HFFc6 (cell line): Measurements from ENCODE around the gene LAS1L. TPM values are rescaled to one million over a fixed set of nuclear protein-coding genes. Genes with fewer than 3 reads are reported as not detected.

ENCODE experiments used
- DNase-seq: peaks from one replicate; pipeline ENCODE4 v3.0.0-alpha.2; 2018
- H3K27ac Mint-ChIP-seq: 2 replicates; pipeline ENCODE4 v1.8.0; 2020; ENCODE audit warnings: mild to moderate bottlenecking, mixed read lengths
- H3K27me3 Mint-ChIP-seq: 2 replicates; pipeline ENCODE4 v1.8.0; 2021; ENCODE audit warnings: mild to moderate bottlenecking, moderate library complexity, mixed read lengths; ENCODE audit not compliant: insufficient read depth
- H3K36me3 Mint-ChIP-seq: 2 replicates; pipeline ENCODE4 v1.8.0; 2021; ENCODE audit warnings: low read depth, mixed read lengths
- H3K4me1 Mint-ChIP-seq: 2 replicates; pipeline ENCODE4 v1.8.0; 2020; ENCODE audit warnings: low read depth, mixed read lengths
- H3K4me3 Mint-ChIP-seq: 2 replicates; pipeline ENCODE4 v1.8.0; 2020; ENCODE audit warnings: mild to moderate bottlenecking, moderate library complexity, mixed read lengths
- H3K9me3 Mint-ChIP-seq: 2 replicates; pipeline ENCODE4 v1.8.0; 2020; ENCODE audit warnings: mild to moderate bottlenecking, mixed read lengths
- CTCF ChIP-seq: fragments of 200-600 bp; sonication (generic); IDR thresholded peaks from 2 replicates; pipeline ENCODE4 v1.5.0; 2021; ENCODE audit warnings: antibody characterized with exemption, mild to moderate bottlenecking
- total RNA-seq, 6 experiments: library from RNA; stranded (reverse); fragmentation: NEBNext Ultra II Directional; extraction: Animal tissue kit (Norgen Biotek cat#: 25700); gene quantifications; 2 replicates in 1 of 6; 3 replicates in 5 of 6; pipeline ENCODE4 v1.2.3, GENCODE V29; 2021

Gene LAS1L
- total RNA-seq, 6 experiments from 2014 or later = 29.2 to 33.0 (median 31.9) TPM

- Mint-ChIP-seq H3K4me3 (no peak overlapping the region), H3K27me3 (peaks cover 2% of the 10 kb centered on the region; the same call in 1 of the 2 replicates), H3K27ac (no peak overlapping the region), H3K36me3 (peaks cover 10% of the 10 kb centered on the region), H3K9me3 (no peaks in the 10 kb centered on the region), H3K4me1 (peaks cover 3% of the 10 kb centered on the region; the same call in 1 of the 2 replicates)
- no peak for TF ChIP-seq CTCF
- no peak for DNase-seq
Measured at GRCh38 chrX:65516756-65517155, 17.8 kb downstream of the LAS1L start.

- no peaks in the 10 kb centered on the region for H3K4me1 Mint-ChIP-seq
- H3K27me3 Mint-ChIP-seq = no peaks in the 10 kb centered on the region
- no peaks in the 10 kb centered on the region for H3K9me3 Mint-ChIP-seq
- DNase-seq = no peak
- no peak overlapping the region for H3K4me3 Mint-ChIP-seq
- no peak for TF ChIP-seq CTCF
- no peak overlapping the region for H3K27ac Mint-ChIP-seq
- H3K36me3 Mint-ChIP-seq = no peaks in the 10 kb centered on the region
Measured at GRCh38 chrX:65513610-65514009, 21.0 kb downstream of the LAS1L start.

- no peaks in the 10 kb centered on the region for H3K9me3 Mint-ChIP-seq
- H3K27ac Mint-ChIP-seq = no peak overlapping the region
- H3K4me3 Mint-ChIP-seq = no peak overlapping the region
- H3K36me3 Mint-ChIP-seq = no peaks in the 10 kb centered on the region
- DNase-seq = no peak
- no peaks in the 10 kb centered on the region; the same call in 1 of the 2 replicates for H3K27me3 Mint-ChIP-seq
- H3K4me1 Mint-ChIP-seq = no peaks in the 10 kb centered on the region
- TF ChIP-seq CTCF = no peak
Measured at GRCh38 chrX:65509400-65509799, 25.2 kb downstream of the LAS1L start.

- no peak for TF ChIP-seq CTCF
- Mint-ChIP-seq H3K4me3 (no peak overlapping the region), H3K36me3 (no peaks in the 10 kb centered on the region), H3K27ac (no peak overlapping the region), H3K9me3 (no peaks in the 10 kb centered on the region), H3K4me1 (no peaks in the 10 kb centered on the region), H3K27me3 (no peaks in the 10 kb centered on the region; the same call in 1 of the 2 replicates)
- DNase-seq = no peak
Measured at GRCh38 chrX:65508851-65509250, 25.7 kb downstream of the LAS1L start.

GRCh38 chrX:65502618-65503017, 32.0 kb downstream of the LAS1L start:
- Mint-ChIP-seq H3K27me3 (no peaks in the 10 kb centered on the region; the same call in none of the 2 replicates), H3K36me3 (no peaks in the 10 kb centered on the region), H3K4me1 (no peaks in the 10 kb centered on the region), H3K9me3 (no peaks in the 10 kb centered on the region), H3K27ac (no peak overlapping the region), H3K4me3 (no peak overlapping the region)
- DNase-seq = no peak
- no peak for TF ChIP-seq CTCF

GRCh38 chrX:65493431-65493830, 41.2 kb downstream of the LAS1L start:
- Mint-ChIP-seq H3K9me3 (no peaks in the 10 kb centered on the region), H3K4me1 (peaks cover 5% of the 10 kb centered on the region), H3K36me3 (no peaks in the 10 kb centered on the region), H3K27me3 (peaks cover 1% of the 10 kb centered on the region; the same call in 1 of the 2 replicates), H3K27ac (no peak overlapping the region), H3K4me3 (no peak overlapping the region)
- DNase-seq = no peak
- no peak for TF ChIP-seq CTCF
